HG02759 (cell line): Measurements from ENCODE around the gene WDFY1.
A peak's percentile ranks its signal among the peaks of the same experiment; 100 is the strongest.

Experiments used
- ATAC-seq: cut with Tn5 transposase; IDR thresholded peaks from one replicate; pipeline ENCODE4 v1.9.1; 2021; ENCODE audit warnings: mild to moderate bottlenecking, moderate library complexity; ENCODE audit not compliant: unreplicated experiment

WDFY1 gene, protein sequence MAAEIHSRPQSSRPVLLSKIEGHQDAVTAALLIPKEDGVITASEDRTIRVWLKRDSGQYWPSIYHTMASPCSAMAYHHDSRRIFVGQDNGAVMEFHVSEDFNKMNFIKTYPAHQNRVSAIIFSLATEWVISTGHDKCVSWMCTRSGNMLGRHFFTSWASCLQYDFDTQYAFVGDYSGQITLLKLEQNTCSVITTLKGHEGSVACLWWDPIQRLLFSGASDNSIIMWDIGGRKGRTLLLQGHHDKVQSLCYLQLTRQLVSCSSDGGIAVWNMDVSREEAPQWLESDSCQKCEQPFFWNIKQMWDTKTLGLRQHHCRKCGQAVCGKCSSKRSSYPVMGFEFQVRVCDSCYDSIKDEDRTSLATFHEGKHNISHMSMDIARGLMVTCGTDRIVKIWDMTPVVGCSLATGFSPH

DNA sequence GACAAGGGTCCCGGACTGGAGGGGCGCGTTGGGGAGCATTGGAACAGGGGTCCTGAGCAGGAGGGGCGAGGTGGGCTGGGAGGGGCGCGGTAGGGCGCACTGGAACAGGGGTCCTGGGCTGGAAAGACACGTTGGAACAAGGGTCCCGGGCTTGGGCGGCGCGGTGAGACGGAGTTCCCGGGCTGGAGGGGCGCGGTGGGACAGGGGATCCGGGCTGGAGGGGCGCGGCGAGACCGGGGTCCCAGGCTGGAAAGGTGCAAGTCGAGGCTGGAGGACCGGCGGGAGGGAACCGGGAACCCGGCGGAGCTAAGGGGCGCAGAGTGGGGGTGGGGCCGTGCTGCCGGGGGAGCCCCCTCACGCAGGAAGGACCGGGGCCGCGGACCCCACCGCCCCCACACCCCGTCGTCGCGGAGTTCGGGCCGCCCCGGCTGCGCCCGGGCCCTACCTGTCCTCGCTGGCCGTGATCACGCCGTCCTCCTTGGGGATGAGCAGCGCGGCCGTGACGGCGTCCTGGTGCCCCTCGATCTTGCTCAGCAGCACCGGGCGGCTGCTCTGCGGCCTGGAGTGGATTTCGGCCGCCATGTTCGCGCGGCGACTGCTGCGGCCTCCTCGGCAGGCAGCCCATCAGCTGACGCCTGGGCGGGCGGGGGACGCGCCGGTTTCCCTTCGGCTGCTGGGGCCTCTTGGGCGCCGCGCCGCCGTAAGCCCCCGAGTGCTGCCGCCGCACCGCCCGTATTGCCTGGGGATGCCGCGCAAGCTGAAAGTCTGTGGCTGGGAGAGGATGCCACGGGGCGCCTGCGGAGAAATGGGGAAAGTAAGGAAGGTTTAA is at the start of gene WDFY1:
WDFY1 (minus strand) TSS at position 633 of the 829 bp plus-strand sequence; CDS start at position 582, 51 bp downstream.
- ATAC-seq, result peak; percentile 88

DNA sequence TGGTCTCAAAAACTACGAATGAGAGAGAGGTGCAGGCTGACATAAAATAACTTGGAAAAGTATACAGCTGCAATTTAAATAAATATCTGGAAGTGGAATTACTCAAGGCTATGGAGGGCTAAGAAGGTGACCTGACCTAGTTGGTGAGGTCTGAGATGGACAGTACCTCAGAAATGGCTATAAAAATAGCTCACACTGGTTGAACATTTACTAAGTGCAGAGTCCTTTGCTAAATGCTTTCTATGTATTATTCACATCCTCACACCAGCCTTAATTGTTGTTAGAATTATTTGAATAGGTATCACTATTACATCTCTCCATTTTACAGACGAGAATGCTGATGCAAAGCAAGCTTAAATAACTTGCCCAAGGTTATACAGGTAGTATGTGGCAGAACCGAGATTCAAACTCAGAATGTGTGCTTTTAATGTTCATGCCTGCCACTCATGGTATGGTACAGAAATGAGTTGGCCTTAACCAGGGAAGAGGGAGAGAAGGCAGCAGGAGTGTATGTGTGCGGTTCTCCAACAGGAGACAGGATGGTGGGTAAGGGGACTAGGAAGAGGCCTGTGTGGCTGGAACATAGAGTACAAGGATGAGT is 49.5 kb upstream of the WDFY1 start:
- no peak for ATAC-seq

DNA sequence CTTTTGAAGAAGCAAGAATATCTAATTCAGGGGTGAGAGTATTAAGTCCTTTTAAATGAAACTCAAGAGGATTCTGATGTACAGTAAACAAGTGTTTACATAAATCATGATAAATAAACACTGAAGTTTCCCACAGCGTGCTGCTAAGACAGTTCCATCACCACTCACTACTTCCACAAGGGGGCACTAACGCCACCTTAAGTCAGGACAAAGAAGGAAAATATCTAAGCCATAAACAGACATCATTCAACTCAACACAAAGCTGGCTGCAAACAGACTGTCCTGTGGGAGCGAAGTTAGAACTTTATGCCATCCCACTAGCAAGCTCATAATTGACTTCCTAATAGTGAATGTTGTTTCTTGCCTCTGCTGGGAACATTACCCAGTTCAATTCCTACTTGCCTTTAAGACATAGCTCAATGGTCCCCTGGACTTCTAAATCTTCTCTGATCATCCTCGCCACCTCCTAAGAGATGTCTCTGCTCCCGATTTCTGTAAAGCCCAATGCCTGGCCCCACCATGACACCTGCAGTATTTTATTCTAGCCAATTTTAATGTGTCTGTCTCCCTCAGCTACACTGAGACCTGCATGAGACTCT is 48.6 kb upstream of the WDFY1 start:
- ATAC-seq, result peak; percentile 80

DNA sequence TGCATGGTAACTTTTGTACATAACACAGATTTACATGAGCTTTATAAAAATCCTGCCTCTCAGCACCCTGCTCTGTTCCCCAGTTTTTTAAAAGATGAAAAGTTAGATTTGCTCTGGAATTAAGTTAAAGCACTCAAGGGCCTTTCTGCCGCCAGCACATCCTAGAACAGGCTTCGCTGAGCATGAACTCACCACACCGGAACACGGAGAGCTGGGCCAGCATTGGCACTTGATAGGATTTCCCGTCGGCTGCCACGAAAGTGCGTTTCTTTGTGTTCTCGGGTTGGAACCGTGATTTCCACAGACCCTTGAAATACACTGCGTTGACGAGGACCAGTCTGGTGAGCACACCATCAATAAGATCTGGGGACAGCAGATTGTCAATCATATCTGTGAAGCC is 46.5 kb upstream of the WDFY1 start:
- ATAC-seq, result no peak

DNA sequence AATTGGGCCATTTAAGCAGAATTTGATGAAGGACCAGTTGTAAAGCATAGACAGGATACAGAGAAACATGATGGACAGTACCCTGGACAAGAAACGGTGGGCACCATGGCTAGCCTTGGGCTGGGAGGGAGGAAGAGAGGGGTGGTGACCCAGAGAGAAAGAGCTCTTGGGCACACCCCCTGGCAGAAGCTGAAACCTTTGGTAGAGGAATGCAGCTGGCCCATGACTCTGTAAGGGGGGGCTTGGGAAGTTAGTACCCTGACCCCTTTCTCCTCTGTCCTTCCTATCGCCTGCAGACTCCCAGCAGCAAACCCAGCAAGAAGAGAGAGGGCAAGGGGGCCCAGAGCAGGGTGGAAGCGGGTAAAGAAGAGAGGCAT is 44.7 kb upstream of the WDFY1 start:
- no peak for ATAC-seq

DNA sequence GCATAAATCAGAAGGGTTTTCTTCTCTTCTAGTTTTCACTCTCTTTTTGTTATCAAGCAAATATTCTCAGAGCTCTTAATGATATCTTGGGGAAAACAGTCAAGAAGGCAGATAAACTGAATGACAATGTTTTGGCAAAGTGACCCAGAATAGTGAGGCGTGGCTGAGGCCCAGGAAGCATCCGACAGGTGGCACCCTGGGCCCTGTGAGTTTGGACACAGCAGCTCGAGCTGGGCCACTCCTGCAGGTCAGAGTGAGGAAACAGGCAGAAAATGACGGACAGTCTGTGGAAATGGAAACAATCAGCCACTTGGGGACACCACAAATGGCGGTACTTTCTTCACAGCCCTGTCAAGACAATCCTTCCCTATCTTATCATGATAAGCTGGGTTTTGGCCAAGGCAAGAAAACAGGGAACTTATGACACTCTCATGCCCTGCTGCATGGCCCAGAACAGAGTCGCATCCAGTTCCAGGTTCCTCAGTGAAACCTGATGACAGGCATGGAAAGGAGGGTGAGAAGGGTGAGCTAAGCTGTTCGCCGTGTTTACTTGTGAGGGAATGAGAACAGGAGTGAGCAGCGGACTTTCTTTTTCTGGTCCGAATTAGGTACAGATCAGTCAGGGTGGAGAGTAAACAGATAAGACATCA is 44.2 kb upstream of the WDFY1 start:
- ATAC-seq, result no peak

DNA sequence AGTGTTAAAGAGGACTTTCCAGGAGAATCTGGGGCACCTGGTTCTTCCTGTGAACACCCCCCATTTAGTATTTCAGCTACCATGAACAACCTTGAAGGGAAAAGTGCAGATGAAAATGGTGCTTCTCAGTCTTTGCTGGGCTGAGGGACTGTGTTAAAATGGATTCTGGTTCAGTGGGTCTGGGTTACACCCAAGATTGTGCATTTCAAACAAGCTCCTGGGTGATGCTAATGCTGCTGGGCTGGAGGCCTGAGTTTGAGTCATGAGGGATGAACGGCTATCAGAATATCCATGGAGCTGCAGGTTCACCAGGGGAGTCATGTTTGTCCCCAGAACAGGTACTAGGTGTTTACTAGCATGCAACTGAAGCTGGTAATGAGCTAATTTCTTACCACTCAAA is 36.1 kb upstream of the WDFY1 start:
- ATAC-seq, result no peak

DNA sequence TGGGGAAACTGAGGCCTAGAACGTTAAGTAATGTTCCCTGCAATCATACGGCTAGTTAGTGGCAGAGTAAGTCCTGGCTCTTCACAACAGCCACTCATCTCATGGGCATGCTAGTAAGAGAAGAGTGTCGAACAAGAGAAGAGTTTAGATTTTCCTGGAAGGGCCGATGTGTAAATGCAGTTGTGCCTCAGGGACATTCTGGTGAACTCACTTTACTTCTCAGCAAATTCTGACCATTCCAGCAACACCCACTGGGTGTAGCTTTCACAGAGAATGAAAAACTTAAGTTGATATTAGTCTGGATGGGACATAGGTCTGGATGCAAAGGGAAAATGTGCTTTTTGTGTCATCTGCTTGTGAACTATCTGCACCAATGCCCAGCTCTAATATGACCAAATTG is 35.7 kb upstream of the WDFY1 start:
- no peak for ATAC-seq

DNA sequence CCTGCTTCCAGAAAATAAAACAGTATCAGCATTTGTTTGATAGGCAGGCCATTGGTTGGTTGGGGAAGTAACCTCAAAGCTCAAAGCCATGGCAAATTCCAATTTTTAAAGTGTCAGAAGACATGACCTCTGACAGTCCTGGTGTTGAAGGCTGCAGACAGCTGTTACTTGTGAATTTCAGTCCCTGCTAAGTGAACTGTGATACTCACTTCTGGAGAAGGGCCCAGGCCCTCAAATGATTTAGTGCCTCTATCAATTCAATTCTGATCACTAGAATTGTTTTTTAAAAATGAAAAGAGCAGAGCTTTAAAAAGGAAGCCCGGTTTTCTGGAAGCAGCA is 35.2 kb upstream of the WDFY1 start:
- no peak for ATAC-seq

DNA sequence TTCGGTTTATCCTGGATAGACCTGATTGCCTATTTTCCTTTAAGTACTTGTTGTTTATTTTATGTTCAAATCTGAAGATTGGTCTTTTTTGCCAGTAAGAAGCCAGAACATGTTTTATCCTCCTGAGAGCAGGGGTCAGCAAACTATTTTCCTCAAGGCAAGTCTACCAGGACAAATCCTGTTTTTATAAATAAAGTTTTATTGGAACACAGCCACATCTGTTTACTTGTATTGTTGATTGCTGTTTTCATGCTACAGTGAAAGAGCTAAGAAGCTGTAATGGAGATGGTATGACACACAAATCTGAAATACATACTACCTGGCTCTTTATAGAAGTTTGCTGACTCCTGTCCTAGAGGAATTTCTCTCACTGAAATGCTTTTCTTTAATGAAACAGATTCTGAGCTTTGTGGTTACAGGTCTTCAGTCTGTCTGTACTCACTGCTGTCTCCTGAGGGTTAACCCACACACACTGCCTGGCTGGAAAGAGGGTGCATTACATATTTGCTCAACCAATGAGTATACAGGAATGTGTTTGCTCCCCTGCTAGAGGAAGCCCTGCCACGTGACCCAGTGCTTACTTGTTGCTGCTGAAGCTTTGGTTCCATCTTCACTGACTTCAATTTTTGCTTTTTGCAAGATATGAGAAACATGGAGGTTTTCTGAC is 34.7 kb upstream of the WDFY1 start:
- no peak for ATAC-seq

DNA sequence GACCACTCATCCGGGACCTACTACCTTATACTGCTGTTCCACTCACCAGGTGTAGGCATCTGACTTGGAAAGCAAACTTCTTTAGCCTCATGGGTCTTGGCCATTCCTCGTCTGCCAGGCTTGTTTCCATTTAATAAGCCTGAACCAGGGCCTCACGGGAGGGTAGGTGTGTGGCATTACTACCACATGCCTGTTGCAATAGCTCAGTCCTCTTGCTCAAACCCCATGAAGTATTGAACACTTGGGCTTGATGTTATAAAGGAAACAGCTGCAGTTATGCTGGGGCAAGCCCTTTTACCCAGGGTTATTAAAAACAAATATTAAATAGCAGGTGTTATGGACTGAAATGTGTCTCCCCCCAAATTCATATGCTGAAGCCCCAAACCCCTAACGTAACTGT is 33.3 kb upstream of the WDFY1 start:
- no peak for ATAC-seq

DNA sequence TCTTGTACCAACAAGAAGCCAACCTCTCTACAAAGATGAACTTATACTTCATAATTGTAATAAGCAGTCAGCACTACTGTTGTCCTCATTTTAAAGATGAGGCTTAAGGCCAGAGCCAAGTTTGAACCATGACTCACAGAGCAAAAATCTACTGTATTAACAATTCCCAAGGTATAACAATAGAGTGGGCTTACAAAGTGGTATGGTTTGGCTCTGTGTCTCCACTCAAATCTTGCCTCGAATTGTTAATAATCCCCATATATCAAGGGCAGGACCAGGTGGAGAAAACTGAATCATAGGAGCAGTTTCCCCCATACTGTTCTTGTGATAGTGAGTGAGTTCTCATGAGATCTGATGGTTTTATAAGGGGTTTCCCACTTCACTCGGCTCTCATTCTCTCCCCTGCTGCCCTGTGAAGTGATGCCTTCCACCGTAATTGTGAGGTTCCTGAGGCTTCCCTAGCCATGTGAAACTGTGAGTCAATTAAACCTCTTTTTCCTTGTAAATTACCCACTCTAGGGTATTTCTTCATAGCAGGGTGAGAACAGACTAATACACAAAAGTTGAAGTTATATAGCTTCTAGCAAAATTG is 31.6 kb upstream of the WDFY1 start:
- ATAC-seq, result no peak

DNA sequence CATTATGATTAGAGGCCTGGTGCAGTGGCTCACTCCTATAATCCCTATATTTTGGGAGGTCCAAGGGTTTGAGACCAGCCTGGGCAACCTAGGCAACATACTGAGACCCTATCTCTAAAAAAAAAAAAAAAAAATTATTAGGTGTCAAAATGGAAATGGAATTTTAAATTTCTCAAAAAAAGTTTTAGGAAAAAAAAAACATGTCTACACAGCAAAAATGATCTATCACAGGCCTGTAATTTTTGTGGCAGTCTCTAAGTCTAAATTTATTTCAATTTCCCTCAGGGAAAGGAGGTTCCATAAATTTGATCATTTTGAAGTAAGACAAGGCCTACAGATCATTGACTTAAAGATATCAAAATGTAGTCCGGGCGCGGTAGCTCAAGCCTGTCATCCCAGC is 28.5 kb upstream of the WDFY1 start:
- ATAC-seq, result no peak

DNA sequence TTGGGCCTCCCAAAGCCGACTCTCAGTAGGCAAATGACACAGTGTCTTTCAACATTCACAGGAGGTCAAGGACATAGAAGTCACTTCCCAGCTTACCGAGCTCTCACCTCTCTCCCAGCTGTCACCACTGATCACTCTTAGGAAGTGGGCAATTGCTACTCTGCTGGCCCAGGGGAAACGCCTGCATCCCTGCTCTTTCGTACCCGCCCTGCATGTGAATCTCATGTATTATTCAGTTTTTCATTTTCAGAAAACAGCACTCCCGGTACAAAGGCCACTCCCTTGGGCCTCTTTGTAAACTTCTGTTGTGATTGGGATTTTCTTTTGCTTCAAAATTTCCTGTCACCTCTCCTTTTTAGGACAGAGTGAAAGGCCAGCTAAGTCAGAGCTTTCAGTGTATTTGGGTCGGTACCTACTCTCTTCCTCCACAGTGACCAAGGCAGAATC is 27.5 kb upstream of the WDFY1 start:
- no peak for ATAC-seq

DNA sequence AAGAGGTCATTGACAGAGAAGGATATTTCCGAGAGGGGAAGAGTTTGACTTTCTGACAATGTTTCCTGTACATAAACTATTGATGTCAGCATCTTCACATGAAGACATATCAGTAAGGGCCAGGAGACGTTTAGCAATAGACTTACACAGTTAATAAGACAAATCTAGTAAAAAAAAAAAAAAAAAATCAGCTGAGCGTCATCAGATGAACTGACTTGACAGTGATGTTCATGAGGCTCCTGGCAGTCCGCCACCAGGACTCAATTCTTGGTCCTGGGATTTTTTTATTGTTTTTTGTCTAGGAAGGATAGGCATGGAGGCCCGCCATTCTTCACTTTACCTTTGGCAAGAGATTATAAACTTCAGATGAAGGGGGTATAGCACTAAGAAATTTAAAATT is 26.6 kb upstream of the WDFY1 start:
- ATAC-seq, result no peak

DNA sequence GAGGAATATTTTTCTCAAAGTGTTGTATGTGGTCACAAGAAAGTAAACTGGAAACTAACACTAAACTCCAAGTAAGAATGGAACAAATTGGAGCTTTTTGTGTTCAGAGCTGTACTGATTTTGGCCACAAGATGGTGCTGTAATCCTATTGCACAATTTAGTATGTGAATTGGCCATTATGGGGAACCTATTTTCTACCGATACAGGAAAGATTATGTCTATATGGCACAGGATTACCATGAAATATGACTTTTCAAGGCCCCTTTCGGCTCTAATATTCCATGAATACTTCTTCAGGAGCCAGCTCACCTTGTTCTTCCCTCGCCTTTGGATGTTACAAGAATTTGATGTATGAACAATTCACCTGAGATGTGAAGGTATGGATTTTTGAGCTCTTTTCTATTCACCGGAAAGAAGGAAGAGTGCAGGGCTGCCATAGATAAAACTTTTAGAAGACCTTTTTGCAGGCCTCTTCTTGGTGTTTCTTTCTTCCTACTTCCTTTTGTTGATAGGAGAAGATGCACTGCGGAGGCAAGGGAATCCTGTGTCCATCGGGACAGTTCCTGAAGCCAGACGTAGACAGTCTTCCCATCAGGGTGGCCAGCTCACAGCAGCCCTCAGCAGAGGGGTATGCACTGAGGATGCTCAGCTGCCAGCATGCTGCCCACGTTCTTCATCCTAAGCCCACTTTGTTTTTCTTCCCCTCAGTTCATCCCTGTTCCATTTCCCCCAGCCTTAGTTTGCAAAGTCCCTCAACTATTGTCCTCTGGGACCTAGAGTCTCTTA is 25.4 kb upstream of the WDFY1 start:
- ATAC-seq, result peak; percentile 83

DNA sequence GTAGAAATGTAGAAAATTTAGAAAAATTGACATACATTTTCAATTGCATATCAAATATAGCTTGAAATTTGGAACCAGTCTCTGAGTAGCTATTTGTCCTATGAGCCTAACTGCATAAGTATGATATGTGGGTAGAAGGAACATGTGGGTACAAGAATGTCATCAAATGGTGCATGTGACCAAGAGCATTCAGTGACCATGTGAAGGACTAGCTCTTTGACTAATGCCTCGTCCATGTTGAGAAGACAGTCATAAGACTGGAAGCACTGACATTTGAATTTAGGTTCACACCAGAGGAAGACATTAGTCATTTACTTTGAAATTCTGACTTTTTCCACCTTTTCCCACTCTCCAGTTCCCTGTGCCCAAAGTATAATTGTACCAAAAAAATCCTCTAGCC is 24.7 kb upstream of the WDFY1 start:
- ATAC-seq, result no peak

DNA sequence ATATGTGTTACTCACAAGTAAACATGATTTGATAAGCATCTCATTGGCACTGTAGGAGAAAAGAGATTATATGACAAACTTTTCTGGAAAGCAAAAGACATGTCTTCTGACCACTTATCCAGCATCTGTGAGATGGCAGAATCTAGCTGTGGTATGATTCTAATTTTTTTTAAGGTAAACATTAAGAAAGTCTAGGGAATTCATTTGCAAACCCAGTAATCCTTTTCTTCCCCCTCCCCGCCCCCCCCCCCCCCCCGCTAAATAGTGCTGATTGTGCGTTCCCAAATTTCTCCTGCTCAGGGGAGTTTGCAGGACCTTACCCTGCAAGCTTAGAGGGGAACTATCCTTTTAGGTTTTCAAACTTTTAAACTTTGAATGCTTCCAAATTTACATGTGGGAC is 24.2 kb upstream of the WDFY1 start:
- ATAC-seq, result no peak

DNA sequence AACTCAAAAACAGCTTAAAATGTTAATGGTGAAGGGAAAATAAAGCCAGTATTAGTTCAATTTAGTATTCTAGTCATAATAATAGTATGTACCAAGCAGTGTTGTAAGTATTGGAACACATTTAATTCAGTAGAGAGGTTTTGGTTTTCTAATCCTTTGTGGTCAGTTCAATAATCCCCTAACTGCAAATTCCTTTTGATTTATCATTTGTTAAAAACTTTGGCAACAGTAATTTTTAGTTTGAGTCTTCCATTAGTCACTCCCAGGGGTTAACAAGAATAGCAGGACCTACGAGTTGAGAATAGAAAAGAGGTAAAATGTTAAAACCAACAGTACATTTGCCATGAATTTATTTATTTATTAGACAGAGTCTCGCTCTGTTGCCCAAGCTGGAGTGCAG is 22.8 kb upstream of the WDFY1 start:
- ATAC-seq, result no peak
